ENCODE measurements around the gene NT5E. TPM values are rescaled to one million over a fixed set of nuclear protein-coding genes. Genes with fewer than 3 reads are reported as not detected.

Gene NT5E
- total and polyA plus RNA-seq, 2 of the 13 experiments (the other 11 are each of a cell fraction or from before 2014, with no cell fraction given): 9.5 to 33.0 TPM

DNA sequence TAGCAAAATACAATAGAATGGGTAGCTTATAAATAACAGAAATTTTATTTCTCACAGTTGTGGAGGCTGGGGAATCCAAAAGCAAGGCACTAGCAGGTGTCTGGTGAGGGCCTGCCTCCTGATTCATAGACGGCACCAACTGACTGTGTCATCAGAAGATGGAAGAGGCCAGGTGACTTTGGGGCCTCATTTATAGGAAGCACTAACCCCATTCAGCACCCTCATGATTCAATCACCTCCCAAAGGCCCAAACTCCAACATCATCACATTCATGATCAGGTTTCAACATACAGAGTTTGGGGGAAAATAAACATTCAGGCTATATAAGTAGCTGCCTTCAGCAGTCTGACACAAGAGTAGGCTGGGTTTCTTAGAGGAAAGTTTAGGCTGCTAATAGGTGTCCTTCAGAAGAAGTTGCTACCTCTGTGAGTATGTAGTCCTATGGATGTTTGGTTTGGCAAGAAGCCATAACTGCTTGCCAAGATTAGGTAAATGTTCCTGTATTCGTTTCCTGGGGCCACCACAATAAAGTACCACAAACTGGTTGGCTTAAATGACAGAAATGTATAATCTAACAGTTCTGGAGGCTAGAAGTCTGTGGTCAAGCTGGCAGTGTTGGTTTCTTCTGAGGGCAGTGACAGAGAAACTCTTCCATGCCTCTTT, 48.8 kb downstream of the NT5E start:
- Histone ChIP-seq H3K27me3 (ENCODE audit: control insufficient read depth in 1 of 2, insufficient read depth in 2 of 2, low read length in 2 of 2) (no peaks in the 10 kb centered on the region), H3K4me3 (replicated peaks in 1 of 3; ENCODE audit: insufficient read depth in 1 of 3, low read depth in 2 of 3, low read length in 3 of 3) (no peak overlapping the region), H3K27ac (ENCODE audit: extremely low read length, insufficient read depth, low read length) (no peak overlapping the region), H3K4me2 (ENCODE audit: low read depth, low read length) (no peak overlapping the region), H3K79me2 (ENCODE audit: insufficient read depth, low read length) (no peaks in the 10 kb centered on the region), H3K4me1 (ENCODE audit: insufficient read depth, low read length) (peaks cover 6% of the 10 kb centered on the region; the same call in 1 of the 2 replicates), H3K36me3 (replicated peaks in 1 of 2; ENCODE audit: control insufficient read depth in 1 of 2, insufficient read depth in 2 of 2, low read length in 2 of 2) (no peaks in the 10 kb centered on the region; a peak in 1 of 5 replicates), H3K9ac (ENCODE audit: insufficient read depth, low read depth, low read length) (no peak overlapping the region), H4K20me1 (ENCODE audit: insufficient read depth, low read length) (no peaks in the 10 kb centered on the region), H2AFZ (ENCODE audit: low read length) (no peak overlapping the region), H3K9me3 (ENCODE audit: low read length) (peaks cover 10% of the 10 kb centered on the region; the same call in 1 of the 2 replicates)
- TF ChIP-seq ZNF770 (CRISPR knock-in tag; IDR thresholded peaks at IDR 0.05) (no peak), ZNF781 (CRISPR knock-in tag; IDR thresholded peaks at IDR 0.05; ENCODE audit: borderline replicate concordance, not compliant biosample characterization) (no peak)
- TF ChIP-seq, protein P1, sequence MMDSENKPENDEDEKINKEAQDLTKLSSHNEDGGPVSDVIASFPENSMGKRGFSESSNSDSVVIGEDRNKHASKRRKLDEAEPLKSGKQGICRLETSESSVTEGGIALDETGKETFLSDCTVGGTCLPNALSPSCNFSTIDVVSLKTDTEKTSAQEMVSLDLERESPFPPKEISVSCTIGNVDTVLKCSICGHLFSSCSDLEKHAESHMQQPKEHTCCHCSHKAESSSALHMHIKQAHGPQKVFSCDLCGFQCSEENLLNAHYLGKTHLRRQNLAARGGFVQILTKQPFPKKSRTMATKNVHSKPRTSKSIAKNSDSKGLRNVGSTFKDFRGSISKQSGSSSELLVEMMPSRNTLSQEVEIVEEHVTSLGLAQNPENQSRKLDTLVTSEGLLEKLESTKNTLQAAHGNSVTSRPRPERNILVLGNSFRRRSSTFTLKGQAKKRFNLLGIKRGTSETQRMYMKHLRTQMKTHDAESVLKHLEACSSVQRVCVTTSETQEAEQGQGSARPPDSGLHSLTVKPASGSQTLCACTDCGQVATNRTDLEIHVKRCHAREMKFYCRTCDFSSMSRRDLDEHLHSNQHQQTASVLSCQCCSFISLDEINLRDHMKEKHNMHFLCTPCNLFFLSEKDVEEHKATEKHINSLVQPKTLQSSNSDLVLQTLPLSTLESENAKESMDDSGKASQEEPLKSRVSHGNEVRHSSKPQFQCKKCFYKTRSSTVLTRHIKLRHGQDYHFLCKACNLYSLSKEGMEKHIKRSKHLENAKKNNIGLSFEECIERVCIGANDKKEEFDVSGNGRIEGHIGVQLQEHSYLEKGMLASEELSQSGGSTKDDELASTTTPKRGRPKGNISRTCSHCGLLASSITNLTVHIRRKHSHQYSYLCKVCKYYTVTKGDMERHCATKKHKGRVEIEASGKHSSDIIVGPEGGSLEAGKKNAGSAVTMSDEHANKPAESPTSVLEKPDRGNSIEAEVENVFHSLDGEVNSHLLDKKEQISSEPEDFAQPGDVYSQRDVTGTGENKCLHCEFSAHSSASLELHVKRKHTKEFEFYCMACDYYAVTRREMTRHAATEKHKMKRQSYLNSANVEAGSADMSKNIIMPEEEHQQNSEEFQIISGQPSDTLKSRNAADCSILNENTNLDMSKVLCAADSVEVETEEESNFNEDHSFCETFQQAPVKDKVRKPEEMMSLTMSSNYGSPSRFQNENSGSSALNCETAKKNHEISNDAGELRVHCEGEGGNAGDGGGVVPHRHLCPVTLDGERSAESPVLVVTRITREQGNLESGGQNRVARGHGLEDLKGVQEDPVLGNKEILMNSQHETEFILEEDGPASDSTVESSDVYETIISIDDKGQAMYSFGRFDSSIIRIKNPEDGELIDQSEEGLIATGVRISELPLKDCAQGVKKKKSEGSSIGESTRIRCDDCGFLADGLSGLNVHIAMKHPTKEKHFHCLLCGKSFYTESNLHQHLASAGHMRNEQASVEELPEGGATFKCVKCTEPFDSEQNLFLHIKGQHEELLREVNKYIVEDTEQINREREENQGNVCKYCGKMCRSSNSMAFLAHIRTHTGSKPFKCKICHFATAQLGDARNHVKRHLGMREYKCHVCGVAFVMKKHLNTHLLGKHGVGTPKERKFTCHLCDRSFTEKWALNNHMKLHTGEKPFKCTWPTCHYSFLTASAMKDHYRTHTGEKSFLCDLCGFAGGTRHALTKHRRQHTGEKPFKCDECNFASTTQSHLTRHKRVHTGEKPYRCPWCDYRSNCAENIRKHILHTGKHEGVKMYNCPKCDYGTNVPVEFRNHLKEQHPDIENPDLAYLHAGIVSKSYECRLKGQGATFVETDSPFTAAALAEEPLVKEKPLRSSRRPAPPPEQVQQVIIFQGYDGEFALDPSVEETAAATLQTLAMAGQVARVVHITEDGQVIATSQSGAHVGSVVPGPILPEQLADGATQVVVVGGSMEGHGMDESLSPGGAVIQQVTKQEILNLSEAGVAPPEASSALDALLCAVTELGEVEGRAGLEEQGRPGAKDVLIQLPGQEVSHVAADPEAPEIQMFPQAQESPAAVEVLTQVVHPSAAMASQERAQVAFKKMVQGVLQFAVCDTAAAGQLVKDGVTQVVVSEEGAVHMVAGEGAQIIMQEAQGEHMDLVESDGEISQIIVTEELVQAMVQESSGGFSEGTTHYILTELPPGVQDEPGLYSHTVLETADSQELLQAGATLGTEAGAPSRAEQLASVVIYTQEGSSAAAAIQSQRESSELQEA (CRISPR knock-in tag; IDR thresholded peaks at IDR 0.05; ENCODE audit: not compliant biosample characterization): no peak
- peak; percentile 21 for DNase-seq (ENCODE audit: low spot score)
- CTCF ChIA-PET (ENCODE audit: low intra/inter-chr PET ratio, low total read pairs): no interaction called here
- in situ Hi-C loops (cut with HindIII; ENCODE audit: extremely low pct_ligation_motif_present, low pct_unique_long_range_greater_than_20kb) (no loop called here), intact Hi-C loops (cut with micrococcal nuclease; ENCODE audit: unreplicated experiment) (no loop called here)
- BruUV-seq (replicated peaks): no TSS peak
- POLR2A ChIA-PET: no interaction called here
- 49% methylated on average over 2 of the region's 2 CpGs for WGBS (ENCODE audit: low lambda C conversion rate)
- peak; percentile 33; the same call in 2 of the 3 replicates for ATAC-seq
- FAIRE-seq: no peak

Measured in HepG2 (cell line).